Amniotic epithelial cell (primary cell): ENCODE results near the gene C12orf57.

ENCODE experiments used
- DNase-seq: peaks from one replicate; pipeline ENCODE4 v3.0.0-alpha.2; 2010; ENCODE audit warnings: low read depth

The C12orf57 gene

DNA sequence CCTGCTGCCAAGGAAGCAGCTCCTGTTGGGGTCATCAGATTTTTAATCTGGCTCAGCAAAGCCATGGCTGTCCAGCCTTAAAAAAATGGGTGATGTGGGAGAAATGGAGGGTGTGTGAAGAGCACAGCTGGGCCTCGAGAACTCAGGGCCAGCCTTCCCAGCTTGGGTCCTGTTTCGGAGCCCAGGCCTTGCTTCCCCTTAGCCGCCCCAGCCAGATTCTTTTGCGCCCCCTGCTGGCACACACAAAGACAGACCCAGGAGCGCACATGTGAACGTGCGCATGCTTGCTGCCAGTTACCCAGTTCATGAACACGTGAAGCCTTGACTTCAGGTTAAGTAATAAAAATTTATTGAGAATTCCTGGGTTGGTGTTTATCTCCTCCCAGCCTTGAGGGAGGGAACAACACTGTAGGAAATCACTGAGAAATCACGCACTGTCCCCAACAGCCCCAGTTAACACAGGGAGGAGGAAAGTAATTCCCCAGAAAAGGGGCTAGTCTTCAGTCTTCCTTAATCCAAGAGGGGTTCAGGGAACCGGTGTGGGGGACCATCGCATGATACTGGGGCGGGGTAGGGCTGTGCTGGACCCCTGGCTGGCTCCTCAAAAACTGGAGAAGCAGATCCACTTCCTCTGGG, 21.3 kb downstream of the C12orf57 start:
- DNase-seq = peak; percentile 86

GRCh38 chr12:6965714-6966113, 21.9 kb downstream of the C12orf57 start:
- no peak for DNase-seq

DNA sequence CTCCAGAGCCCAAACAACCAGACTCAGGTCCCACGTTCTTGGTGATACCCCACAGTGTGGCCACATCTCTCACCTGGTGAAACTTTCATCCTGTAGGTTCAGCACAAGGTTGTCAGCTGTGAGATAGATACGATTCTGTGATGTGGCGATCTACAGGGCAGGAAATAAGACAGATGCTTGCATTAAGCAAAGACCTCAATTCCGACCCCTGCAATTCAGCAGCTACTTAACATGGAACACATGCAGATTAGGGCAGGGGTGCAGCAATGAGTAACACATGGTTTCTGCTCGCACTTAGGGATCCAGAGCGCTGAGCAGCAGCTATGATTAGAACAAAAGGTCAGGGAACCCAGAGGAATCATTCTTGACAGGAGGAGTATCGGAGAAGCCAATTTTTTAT, 22.5 kb downstream of the C12orf57 start:
- no peak for DNase-seq

- no peak for DNase-seq
These were observed 23.9 kb downstream of the C12orf57 start for GRCh38 chr12:6967651-6968100.

- DNase-seq = no peak
These were observed 24.6 kb downstream of the C12orf57 start for GRCh38 chr12:6968426-6968825.

- DNase-seq = no peak
These were observed 26.3 kb downstream of the C12orf57 start for GRCh38 chr12:6970096-6970527.

DNA sequence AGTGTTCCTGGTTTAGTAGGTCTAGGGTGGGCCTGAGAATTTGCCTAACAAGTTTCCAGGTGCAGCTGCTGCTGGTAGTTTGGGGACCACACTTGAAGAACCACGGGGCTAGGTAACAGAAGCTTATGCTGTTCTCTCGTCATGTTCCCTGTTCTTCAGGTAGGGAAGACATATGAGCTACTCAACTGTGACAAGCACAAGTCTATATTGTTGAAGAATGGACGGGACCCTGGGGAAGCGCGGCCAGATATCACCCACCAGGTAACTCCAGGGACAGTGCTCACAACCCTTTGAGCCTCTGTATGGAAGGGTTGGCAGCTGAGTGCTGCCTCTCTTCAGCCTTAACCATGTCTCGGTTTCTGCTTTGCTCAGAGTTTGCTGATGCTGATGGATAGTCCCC, 30.4 kb downstream of the C12orf57 start:
- no peak for DNase-seq

GRCh38 chr12:6975297-6976032, 31.6 kb downstream of the C12orf57 start:
- DNase-seq = no peak

DNA sequence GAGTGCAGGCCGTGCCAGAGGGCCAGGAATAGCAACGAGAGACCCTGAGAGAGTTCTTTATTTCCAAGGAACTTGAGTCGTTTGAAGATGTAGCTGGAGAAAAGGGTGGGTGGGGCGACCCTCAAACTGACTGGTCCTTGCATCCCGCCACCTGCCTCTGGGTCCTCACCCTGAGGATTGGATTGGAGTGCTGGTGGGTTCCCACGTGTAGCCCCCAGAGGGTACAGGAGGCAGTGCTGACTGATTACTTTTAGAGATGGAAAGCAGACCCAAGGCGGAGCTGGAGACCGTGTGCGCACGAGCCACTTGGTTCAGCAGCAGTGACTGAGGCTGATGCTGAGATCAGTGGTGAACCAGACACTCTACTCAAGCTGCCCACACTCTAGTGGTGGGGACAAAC, 33.8 kb downstream of the C12orf57 start:
- no peak for DNase-seq

DNA sequence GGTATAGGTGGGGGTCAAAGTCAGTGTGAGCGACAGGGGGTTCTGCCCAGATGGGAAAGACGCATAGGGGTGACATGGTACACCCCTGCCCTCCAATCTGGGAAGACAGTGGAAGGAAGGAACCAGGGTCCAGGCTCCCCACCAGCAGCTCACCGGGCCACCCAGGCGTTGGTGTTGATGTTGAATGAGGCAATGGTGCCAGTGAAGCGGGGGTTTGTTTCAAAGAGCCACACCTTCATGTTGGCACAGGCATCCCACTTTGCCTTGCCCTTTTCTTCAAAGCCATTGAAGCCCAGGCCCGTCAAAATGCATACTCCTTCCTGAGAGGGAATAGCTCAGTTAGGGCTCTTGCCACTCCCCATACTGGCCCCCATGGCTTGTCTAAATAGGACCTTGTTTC, 34.4 kb downstream of the C12orf57 start:
- DNase-seq = no peak

GRCh38 chr12:6978611-6979011, 34.8 kb downstream of the C12orf57 start:
- no peak for DNase-seq

DNA sequence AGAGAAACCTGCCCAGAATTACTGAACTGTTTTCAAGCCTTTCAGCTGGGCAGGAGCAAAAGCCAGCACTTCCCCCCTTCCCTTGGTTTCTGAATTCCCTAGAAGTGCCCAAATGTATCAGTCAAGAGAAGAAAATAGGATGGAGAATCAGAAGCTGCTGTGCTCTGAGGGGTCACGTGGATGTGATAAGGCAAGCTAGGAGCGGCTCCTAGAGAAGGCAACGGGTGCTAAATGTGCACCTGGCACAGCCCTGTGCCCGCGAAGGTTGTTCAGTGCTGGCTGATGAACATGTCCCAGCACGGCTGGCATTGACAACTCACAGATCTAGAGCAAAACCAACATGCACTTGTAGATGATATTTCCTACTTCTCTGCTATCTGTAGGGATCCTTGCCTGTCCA, 35.2 kb downstream of the C12orf57 start:
- no peak for DNase-seq

DNA sequence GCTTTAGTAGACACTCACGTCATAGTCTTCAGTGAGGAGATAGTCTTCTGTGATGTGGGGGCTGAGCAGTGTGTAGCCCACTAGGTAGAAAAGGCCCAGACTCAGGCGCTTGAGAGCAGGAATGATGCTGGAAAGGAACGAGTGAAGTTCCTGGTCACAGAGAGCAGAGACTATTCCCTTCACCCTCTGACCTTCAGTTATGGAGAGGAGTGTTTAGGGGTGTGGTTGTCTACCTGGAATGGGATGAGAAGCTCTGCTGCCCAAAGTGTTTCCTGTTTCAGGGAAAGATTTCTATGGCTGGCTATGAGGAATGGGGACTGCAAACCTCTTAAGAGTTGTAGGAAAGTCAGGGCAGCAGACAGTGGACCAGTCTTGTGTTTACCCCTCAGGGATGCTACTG, 35.6 kb downstream of the C12orf57 start:
- DNase-seq = no peak

DNA sequence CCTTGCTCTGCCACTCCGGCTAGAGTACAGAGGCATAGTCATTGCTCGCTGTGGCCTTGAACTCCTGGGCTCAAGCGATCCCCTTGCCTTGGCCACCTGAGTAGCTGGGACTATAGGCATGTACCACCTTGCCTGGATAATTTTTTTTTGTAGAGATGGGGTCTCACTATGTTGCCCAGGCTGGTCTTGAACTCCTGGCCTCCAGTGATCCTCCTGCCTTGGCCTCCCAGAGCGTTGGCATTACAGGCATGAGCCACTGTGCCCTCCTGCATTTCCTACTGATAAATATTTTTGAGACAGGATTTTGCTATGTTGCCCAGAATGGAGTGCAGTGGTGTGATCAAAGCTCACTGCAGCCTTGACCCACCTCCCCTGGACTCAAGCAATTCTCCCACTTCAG, 36.3 kb downstream of the C12orf57 start:
- no peak for DNase-seq

- no peak for DNase-seq
These were observed 36.9 kb downstream of the C12orf57 start for GRCh38 chr12:6980740-6981139.

DNA sequence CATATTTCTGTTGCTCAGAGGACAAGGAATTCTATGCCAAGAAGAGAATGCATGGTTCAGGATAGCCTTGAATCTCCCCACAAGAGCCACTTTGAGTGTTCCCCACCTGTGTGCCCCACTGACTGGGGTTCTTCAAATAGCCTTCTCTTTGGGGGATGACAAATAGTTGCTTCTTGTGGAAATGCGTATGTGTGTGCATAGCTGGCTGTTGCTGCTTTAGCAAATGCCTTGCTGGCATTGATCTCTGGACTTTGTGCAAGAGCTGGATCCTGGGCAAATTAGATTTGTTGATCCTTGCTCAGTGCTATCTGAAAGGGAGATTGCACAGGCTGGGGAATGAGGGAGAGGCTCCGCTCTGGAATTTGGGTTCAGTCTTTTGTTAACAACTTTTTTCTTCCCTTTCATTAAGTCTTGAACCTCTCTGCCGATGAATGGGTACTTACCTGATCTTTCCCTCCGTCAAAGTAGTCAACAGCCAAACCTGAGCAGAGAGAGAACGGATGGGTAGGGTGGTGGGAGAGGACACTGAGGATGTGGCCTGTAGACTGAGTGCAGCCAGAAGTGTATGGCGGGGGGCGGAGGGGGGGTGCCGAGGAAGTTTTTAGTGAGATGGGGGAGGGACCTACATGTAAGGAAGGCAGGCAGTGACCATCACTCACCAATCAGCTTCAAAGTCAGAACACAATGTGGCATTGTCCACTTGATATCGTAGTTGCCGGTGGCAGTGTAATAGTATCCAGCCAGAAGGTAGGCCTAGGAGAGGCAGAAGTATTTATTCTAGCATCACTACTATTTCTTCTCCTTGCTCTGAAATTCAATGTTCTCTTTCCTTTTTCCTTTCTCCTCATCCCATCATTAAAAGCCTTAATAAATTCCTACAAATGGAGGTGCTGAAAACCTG, 37.6 kb downstream of the C12orf57 start:
- no peak for DNase-seq

DNA sequence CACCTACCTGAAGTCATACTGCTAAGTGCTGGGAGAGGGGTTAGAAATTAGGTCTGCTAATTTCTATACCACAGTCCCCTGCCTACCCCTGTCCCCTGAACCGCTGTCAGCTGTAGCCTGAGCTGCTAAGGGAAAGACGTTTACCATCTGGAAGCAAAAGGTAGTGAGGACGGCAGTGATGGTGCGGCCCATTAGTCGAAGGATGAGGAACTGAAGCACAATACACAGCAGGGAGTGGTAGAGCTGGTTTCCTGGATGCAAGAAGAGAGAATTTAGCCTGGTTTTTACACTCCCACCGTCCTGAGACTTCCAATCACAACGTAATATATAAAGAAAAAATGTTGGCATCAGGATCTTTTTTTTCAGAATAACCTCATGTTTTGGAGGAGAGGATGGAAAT, 38.7 kb downstream of the C12orf57 start:
- no peak for DNase-seq

DNA sequence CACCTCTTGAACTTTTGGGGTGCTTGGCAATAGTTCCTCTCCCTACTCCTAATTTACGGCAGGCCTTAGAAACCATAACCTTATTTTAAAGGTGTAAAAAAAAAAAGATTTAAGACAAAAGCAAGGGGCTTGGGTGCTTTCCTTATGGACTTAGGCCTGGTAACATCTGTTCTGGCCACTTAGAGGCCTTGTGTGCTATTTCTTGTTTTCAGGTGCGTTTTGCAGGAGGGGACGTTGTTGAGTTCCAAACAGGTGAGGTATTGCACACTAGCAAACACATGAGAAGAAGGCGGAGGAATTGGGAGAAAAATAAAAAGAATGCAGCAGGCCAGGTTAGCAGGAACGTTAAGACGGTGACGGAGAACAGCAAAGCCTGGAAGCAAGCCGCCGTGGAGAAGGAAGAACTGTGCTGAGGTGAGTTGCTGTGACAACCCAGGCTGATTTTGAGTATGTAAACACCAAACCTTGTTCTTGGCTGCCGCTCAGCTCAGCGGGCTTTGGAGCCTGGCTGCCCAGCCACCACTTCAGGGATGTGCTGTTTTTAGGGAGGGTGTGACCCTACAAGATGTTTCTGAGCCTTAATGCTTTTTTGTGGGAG, 44.2 kb downstream of the C12orf57 start:
- DNase-seq = no peak
